HS-27A (cell line): Measurements from ENCODE around the gene USP36.

Source experiments
- DNase-seq: peaks from one replicate; pipeline ENCODE4 v3.0.0-alpha.2; 2012; ENCODE audit warnings: low read depth, missing footprints

The USP36 gene

DNA sequence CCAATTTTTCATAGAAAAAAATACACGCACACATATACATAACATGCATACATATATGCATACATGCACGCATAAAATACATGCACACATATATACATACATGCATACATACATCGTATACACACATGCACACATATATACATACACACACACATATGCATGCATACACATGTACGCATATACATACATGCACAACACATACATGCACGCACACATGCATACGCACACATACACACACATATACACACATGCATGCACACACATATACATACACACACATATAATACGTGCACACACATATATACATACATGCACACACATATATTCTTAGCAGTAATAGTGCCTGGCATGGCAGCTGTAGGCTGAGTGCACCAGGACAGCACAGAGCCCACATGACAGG lies 24.9 kb downstream of the USP36 start:
- DNase-seq = no peak

DNA sequence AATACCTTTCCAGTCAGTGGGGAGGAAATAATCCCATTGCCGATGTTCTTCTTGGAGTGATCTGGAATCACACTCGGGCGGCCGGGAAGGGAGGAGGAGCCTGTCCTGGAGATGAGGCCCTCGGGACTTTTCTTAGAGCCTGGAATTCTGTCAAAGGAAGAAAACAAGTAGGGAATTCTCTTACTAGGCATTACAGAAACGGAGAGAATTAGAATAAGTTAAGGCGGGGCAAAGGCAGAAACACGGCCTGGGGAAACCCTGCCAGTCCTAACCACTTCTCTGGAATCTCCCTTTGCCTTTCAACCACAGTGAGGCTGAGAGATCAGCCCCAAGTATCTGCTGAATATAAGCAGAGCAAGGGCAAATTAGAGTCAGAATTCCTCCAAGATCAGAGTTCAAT lies 27.8 kb downstream of the USP36 start:
- DNase-seq = no peak

DNA sequence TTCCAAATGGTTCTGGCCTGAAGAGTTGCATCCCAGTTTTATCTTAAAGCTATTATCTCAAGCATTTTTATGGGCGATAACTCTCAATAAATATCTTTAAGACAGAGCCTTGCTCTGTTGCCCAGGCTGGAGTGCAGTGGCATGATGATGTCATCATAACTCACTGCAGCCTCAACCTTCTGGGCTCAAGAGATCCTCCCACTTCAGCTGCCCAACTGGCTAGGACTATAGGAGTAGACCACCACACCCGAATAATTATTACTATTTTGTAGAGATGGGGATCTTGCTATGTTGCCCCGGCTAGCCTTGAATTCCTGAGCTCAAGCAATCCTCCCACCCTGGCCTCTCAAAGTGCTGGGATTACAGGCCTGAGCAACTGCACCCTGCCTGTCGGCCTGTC lies 32.5 kb downstream of the USP36 start:
- no peak for DNase-seq

DNA sequence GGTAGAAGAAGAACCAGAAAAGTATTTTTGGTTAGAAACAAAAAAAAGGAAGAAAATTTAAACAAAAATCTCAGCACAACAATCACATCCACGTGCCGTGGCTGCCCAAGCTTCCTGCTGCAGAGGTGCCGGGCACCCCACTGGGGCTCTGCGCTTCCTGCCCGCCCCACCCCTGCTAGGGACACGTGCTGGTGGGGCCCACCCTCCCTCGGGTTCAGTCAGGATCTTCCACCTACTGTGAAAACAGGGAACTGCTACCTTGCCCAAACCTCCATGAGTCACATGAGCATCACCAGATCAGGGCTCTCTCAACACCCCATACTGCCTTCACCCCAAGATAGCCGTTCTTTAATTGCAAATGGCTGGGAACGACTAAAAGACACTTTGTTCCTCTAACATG lies 34.2 kb downstream of the USP36 start:
- DNase-seq = no peak

DNA sequence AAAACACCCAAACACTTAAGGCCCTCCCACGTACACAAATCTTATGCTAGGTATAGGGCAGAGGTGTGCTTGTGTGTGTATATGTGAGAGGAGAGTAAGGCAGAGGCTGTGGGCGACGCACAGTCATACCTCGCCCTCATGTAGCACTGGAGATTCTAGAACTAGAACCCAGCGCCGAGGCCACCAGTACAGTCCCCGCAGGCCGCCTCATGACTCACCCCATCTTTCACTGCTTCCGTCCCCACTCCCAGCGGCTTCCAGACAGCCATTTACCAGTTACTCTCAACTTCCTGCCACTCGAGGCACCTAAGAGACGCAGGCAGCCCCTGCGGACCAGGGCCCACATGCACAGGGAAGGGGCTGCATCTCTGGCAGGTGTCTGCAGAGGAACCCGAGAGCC lies 35.3 kb downstream of the USP36 start:
- no peak for DNase-seq

DNA sequence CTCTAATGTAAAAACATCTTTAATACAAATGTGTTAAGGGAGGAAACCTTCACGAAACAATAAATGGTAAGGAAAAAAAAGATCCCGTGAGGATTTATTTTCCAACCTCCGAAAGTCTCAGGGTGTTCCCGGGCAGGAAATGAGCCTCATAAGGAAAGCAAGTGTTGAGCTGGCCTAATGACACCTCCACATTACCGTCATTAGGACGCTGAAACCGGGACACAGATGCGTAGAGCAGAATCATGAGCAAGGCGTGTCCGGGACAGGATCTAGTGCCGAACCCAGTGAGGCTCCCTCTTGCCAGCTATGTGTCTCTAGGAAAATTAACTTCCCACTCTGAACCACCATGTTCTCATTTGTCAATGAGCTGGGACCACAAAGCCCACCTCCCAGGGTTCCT lies 35.8 kb downstream of the USP36 start:
- DNase-seq = no peak

DNA sequence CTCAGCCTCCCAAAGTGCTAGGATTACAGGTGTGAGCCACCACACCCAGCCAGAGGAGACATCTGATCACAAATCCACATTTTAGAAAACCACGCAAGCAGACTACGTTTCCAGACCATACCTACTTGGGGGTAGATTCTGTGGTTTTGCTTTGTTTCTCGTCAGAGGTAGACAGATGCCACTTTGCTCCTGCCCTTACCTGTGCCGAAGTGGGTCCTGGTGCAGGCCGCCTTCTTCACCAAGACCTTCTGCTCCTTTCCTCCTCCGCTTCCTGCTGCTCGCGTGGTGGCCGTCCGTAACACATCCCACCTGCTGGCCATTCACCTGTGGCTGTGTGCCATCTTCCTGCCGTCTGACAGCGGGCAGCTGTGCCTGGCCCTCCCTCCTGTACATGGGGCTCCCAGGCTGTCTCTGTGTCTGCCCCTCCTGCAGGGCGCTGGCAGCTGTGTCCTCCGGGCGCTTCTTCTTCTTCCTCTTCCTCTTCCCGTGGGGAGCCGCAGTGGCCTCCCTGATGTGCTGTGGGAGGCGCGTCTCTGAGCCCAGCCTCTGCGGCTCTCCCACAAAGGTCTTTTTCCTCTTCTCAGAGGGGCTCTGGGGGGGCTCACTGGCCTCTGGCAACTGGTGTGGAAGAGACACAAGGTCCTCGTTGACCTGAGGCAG lies 37.3 kb downstream of the USP36 start:
- DNase-seq = no peak

DNA sequence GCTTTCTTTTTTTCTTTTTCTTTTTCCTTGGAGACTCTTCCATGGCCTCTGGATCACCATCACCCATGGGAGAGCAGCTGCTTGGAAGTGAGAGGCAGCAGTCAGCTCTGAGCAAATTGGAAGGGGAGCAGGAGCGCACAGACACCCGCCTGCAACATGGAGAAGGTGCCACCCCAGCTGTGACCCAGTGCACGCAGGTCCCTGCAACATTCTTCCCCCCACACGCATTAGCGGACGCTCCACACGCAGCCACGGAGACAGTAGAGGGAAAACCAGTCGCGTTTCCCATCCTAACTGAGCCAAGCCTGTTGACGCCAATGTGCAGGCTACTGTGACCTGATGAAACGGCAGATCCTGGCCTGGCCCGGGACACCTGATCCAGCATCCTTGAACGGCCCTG lies 38.2 kb downstream of the USP36 start:
- no peak for DNase-seq

DNA sequence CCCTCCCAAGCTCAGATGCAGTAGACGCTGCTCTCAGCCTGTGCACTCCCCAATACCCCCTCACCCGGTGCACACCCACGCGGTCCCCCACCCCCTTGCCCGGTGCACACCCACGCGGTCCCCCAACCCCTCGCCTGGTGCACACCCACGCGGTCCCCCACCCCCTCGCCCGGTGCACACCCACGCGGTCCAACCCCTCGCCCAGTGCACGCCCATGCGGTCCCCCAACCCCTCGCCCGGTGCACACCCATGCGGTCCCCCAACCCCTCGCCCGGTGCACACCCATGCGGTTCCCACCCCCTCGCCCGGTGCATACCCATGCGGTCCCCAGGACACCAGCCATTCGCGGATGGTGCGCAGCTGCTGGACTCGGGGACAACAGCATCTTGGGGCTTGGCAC lies 38.6 kb downstream of the USP36 start:
- DNase-seq = no peak

DNA sequence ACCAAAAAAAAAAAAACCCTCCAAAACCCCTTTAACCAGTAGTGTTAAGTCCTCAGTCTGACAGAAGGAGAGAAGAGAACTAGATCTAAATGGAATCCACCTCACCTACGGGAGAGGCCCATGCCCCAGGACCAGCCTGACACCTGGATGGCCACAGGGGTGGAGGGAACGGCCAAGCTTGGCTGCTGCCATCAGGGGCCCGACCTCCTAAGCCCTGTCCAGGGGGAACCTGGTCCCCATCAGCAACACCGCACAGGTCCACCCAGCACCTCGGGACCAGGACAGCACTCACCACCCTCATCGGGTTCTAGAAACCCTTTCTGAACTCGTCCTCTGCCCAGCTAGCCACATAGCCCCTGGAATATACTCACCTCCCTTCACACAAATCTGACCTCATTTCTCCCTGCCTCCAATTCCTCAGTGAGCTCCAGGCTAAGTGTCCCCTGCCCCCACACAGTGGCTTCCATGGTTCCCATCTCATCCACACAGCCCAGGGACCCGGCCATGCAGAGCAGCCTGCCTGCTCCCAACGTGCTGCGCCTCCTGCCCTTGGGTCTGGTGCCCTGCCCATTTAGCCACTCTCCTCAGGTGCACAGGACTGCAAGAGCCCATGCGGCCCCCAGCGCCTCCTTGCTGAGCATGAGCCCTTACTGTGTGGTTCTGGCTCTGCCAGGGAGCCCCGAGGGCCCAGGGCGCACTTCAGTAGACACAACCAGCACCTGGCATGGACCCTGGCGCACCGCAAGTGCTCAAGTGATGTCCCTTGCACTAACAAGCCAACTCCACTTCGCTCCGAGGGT lies 40.3 kb downstream of the USP36 start:
- no peak for DNase-seq

DNA sequence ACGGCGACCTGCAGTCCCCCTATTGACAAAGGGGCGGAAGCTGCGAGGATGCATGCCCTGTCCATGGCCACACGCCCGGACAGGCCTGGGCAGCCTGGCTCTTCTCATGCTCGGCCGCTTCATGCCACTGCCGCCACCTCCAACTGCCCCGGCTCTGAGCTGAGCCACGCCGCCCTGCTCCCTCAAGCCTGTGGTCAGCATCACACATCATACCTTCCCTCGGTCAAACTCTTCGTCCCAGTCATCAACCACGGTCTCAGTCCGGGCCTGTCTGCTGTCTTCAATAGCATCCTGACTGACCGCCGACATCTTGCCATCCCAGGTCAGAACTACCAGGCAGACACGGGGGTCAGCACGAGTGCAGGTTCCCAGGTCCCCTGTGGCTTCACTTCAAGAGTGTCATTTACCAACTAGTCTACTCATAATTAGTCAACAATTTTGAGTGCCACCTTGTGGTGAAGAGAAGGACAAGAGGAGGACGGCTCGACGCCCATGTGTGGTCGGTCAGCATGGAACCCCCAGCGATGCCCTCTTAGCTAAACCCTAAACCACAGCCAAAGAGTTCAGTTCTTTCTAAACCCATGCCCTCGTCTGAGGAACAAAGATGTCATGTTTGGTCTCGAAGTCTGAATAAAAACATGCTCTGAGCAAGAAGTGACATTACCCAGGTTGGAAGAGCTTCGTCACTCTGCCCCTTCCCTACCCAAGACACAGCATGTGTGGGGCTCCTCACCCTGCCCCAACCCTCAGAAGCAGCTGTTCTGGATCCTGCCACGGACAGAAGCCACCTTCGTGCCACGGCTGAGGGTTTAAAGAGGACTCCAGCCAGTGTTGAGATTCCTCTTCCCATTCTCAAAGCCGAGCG lies 41.7 kb downstream of the USP36 start:
- DNase-seq = no peak

DNA sequence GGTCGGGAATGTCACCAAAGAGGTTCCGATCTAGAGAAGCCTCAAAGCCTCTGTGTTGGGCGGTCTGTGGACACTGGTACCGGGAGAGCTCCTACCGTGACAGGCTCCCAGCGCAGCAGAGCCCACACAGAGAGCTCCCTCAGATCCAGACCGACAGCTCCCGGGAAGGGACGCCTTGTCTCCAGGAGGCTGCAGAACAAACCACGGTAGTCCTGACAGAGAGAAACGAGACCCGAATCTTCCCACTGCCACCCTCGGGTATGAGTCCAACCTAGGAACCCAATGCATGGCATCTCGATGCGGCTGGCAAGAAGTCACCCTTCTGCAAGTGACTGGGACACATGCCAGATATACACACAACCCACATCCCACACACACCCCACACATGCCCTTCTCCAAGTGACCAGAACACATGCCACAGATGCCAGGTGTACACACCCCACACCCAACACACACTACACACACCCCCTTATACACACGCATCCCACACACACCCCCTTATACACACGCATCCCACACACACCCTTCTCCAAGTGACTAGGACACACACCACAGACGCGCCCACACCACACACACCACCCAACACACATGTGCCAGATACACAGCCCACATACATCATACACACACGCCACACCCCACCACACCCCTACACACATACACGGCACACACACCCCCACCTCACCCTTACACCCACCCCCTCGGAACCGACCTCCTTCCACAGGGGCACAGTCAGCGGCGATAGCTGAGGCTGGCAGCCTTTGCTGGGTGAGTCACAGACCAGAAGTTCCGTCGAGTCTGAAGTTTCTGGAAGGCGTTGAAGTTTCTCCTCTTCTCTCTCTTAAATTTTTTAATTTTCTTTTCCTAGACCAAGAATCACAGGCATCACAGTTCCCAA lies 42.7 kb downstream of the USP36 start:
- DNase-seq = no peak

DNA sequence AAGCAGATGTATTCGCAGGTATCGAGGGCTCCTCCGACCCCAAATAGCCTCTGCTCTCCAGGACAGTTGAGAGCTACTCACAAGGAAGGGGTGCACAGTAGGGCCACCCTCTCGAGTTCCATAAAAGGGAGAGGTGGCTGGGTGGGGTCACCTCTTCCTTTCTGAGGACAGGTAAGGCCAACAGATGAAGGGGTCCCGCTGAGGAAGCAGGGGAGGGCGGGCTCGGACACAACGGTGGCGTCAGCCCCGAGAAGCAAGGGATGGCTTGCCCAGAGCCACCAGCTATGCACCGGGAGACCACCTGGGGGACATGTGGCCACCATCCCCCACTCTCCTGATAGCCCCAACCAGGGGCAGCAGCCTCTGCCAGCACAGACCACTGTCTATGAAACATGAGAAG lies 43.4 kb downstream of the USP36 start:
- no peak for DNase-seq

DNA sequence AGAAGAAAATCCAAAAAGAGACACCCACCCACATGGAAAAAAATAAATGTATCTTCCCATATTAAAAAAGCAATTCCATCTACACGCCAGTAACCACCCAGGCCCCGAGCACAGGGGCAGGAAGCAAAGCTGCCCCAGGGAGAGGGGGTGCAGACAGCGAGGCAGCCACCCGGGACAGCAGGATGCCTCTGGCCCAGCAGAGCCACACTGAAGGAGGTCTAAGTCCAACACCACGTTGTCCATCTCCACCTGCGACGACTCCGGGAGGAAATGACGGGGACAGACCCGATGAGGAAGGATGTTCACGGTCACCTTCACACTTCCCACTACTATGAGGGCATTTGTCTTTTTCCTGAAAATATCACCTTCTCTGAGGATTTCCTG lies 44.1 kb downstream of the USP36 start:
- no peak for DNase-seq

DNA sequence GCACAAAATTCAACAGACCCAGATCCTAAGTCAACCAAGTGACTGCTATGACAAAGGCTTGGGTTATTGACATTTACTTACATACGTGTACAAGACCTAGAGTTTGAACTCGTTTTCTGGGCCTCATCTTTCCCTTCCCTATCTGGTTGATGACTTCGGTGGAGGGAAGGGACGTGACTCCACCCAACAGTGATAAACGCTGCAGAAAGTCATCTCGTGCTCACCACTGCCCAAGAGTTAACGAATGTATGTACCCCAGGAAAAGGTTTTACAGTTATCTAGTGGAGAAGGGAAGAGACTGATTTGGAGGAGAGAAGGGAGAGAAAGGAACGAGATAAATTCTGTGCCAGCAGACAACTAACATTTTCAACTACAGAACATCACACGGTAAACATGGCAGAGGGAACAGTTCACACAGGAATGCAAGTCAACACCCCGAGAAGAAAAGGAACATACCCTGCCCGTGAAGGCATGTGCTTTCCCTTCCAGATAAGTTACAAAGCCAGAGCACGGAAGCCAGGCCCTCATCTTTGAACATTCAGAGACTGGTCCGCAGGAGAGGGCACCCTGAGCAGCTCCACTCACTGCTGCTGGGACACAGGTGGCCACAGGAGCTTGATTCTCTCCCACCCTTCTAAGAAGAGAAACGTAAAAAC lies 44.6 kb downstream of the USP36 start:
- no peak for DNase-seq

DNA sequence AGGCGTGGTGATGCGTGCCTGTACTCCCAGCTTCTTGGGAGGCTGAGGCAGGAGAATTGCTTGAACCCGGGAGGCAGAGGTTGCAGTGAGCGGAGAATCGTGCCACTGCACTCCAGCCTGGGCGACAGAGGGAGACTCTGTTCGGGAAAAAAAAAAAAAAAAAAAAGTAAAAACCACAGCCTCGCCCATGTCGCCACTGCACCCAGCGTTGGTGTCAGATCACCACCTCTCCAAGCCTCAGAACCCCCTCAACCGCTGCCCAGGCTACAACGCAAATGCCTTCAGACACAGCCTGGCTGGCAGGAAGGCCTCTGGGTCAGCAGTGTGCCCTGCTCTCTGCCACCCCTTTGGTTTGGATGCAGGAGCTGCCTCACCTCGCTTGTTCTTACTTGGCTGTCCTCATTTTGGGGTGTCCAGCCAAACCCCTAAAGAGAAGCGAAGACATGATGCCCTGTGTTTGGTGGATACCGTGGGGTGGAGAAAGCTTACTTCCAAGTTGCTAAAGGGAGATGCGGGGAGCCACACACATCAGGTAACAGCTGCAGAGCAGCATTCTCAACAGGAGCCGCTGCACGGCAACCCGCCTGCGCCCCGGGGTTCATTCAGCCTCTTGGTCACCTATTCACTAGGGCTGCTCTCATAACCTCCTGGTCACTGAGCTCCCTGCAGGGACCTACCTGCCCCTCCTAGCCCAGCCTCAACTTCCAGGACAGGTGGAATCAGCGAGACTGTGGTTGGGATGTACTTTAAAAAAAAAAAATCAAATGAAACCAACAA lies 45.6 kb downstream of the USP36 start:
- DNase-seq = no peak

DNA sequence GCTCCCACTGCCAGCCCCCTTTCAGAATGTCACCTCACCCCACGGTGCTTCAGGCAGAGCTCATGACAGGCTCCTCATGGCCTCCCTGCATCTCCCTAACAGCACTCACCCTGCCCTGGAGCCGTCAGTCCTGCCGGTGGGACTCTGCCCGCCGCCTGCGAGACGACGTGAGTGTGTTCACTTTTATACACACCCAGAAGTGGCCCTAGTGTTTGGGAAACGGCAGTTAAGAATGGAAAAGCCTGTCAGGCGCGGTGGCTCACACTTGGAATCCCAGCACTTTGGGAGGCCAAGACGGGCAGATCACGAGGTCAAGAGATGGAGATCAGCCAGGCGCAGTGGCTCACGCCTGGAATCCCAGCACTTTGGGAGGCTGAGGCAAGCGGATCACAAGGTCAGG lies 46.2 kb downstream of the USP36 start:
- no peak for DNase-seq

DNA sequence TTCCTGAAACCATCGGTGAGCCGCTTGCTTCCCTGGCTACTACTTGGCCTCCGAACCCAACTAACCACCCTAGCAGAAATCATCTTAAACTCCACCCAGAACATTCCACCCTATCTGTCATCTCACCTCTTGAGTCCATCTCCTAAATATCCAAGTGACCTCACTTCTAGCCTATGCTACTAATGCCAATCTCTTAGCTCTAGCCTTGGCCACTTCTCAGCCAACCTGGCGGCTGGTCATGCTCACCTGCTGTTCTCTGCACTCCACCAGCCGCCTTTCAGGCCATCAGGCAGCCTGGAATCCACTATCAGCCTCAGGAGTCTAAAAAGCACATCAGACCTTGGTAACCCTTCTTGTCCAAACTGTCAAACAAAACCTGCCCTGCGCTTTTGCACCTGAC lies 46.6 kb downstream of the USP36 start:
- no peak for DNase-seq

DNA sequence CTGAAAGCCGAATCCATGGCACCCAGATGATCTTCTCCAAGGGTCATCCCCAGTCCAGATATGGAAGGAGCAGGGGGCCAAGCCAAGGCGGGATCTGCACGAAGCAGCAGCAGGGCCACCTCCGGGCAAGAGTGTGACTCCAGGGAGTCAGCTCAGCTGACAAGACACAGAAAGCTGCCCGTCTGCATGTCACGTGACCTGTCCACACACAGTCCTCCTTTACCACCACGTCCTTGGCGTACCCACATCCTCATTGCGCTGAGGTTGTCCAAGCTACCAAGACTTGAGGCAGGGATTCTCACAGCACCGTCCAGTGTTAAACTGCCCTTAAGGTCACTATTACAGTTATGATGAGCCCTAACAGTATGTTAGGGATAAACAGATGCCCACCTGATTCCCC lies 47.2 kb downstream of the USP36 start:
- DNase-seq = no peak

DNA sequence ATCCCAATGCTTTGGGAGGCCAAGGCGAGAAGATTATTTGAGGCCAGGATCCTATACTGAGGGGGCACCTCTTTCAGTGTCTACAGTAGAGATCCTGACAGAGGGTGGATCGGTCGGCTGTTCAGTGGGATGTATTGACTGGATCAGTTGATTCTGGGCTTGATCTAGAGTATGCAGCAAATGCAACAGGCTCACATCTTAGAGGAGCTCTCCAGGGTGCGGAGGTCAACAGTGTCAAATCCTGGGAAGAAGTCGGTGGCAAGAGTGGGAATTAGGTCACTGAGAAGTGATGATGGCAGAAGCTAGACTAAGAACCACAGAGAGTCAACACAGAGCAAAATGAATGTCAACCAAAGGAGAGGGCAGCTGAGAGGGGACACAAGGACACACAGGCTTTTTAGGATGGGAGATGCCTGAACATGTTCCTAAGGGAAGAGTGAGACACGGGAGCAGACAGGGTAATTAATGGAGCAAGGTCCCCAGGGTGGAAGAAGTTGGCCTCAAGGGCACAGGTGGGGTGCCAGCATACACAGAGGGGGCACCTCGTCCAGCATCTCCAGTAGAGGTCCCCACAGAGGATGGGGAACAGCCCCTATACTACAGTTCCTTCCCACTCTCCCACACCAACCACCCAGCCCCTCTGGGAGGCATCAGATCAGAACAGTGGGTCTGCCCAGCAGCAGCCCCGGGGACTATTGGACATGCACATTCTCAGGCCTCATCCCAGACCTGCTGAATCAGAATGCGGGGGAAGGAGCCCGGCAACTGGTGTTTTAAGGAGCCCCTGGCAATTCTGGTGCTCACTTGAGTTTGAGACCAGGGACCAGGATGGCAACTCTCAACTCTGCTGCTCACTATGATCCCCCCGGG lies 48.5 kb downstream of the USP36 start:
- DNase-seq = no peak
